Progenitor cell of endocrine pancreas (in vitro differentiated cells): ENCODE results near the gene LLPH. TPM values are rescaled to one million over a fixed set of nuclear protein-coding genes. Genes with fewer than 3 reads are reported as not detected.
A peak's percentile ranks its signal among the peaks of the same experiment; 100 is the strongest.

Experiments used
- DNase-seq: peaks from one replicate; pipeline ENCODE4 v3.0.0; 2021; ENCODE audit warnings: low spot score; ENCODE audit not compliant: unreplicated experiment
- H3K27ac Mint-ChIP-seq: 2 replicates; pipeline ENCODE4 v1.8.0; 2021; ENCODE audit warnings: mild to moderate bottlenecking, moderate library complexity, mixed read lengths
- H3K27me3 Mint-ChIP-seq: 2 replicates; pipeline ENCODE4 v1.8.0; 2021; ENCODE audit warnings: mixed read lengths
- H3K36me3 Mint-ChIP-seq: 2 replicates; pipeline ENCODE4 v1.8.0; 2022; ENCODE audit warnings: mixed read lengths; ENCODE audit not compliant: insufficient read depth
- H3K4me1 Mint-ChIP-seq: 2 replicates; pipeline ENCODE4 v1.8.0; 2021; ENCODE audit warnings: low read depth, mixed read lengths
- H3K4me3 Mint-ChIP-seq: 2 replicates; pipeline ENCODE4 v1.8.0; 2021; ENCODE audit warnings: low read depth, mild to moderate bottlenecking, moderate library complexity, mixed read lengths
- H3K9me3 Mint-ChIP-seq: 2 replicates; pipeline ENCODE4 v1.8.0; 2021; ENCODE audit warnings: low read depth, mixed read lengths
- total RNA-seq: library from RNA; stranded (reverse); gene quantifications from 2 replicates; pipeline ENCODE4 v1.2.1, GENCODE V29; 2021
- TF ChIP-seq, protein P1 (sequence below): fragments of 200-600 bp; sonication (generic); IDR thresholded peaks from one replicate; pipeline ENCODE4 v1.5.0; 2021; ENCODE audit warnings: antibody characterized with exemption, mild to moderate bottlenecking; ENCODE audit not compliant: unreplicated experiment

Gene LLPH
- total RNA-seq, 1 donor from 2014 or later: 22.4 TPM

DNA sequence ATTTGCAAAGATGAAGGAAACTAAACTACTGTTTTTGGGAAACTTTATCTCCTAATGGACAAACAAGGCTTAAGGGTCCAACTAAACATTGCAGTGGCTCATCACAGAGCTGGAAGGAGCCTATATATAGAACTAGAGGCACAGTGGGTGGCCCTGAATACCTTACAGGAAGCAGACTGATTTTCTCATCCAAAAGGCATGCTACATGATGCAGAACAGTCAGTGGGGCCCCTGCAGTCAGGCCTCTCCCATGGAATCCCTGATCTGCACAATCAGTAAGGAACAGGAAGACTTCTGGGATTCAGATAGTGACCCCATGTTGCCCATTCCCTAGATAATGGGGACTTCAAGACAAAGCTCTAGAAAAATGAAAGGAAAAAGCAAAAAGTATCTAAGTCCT lies 1.9 kb upstream of the LLPH start:
- Mint-ChIP-seq H3K27ac (peak overlapping the region; percentile 37), H3K4me3 (peak overlapping the region; percentile 24), H3K9me3 (peaks cover 5% of the 10 kb centered on the region), H3K27me3 (no peaks in the 10 kb centered on the region), H3K36me3 (peaks cover 9% of the 10 kb centered on the region), H3K4me1 (peaks cover 13% of the 10 kb centered on the region)
- DNase-seq: no peak
- TF ChIP-seq, protein P1, sequence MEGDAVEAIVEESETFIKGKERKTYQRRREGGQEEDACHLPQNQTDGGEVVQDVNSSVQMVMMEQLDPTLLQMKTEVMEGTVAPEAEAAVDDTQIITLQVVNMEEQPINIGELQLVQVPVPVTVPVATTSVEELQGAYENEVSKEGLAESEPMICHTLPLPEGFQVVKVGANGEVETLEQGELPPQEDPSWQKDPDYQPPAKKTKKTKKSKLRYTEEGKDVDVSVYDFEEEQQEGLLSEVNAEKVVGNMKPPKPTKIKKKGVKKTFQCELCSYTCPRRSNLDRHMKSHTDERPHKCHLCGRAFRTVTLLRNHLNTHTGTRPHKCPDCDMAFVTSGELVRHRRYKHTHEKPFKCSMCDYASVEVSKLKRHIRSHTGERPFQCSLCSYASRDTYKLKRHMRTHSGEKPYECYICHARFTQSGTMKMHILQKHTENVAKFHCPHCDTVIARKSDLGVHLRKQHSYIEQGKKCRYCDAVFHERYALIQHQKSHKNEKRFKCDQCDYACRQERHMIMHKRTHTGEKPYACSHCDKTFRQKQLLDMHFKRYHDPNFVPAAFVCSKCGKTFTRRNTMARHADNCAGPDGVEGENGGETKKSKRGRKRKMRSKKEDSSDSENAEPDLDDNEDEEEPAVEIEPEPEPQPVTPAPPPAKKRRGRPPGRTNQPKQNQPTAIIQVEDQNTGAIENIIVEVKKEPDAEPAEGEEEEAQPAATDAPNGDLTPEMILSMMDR: no peak

GRCh38 chr12:66131067-66131688 lies 628 bp upstream of the LLPH start:
- Mint-ChIP-seq H3K4me1 (peaks cover 13% of the 10 kb centered on the region), H3K27ac (peak overlapping the region; percentile 98), H3K36me3 (peaks cover 8% of the 10 kb centered on the region), H3K9me3 (peaks cover 2% of the 10 kb centered on the region), H3K27me3 (no peaks in the 10 kb centered on the region), H3K4me3 (peak overlapping the region; percentile 90)
- no peak for DNase-seq
- TF ChIP-seq, protein P1: no peak

GRCh38 chr12:66129934-66130266 lies 650 bp downstream of the LLPH start:
- peak overlapping the region; percentile 90 for H3K4me3 Mint-ChIP-seq
- H3K27ac Mint-ChIP-seq: peak overlapping the region; percentile 98
- TF ChIP-seq, protein P1: no peak
- H3K27me3 Mint-ChIP-seq: no peaks in the 10 kb centered on the region
- no peaks in the 10 kb centered on the region for H3K9me3 Mint-ChIP-seq
- H3K36me3 Mint-ChIP-seq: peaks cover 12% of the 10 kb centered on the region
- H3K4me1 Mint-ChIP-seq: peaks cover 13% of the 10 kb centered on the region
- DNase-seq: no peak

DNA sequence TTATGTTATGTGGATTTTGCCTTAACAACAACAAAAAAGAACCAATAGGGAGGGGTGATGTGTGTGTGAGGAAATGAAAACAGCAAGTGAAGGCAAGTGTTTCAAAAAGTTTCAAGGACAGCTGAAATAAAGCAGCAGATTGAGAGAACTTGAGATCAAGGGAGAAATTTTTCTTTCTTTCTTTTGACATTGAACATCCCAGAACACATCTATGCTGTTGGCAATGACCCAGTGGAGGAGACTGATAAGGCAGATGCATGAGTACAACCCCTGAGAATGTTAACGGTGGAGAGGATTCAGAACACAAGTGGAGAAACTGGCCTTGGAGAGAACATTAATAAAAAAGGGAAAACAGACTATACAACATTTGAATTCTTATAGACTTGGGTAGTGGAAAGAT lies 2.9 kb downstream of the LLPH start:
- TF ChIP-seq, protein P1: no peak
- DNase-seq: no peak
- Mint-ChIP-seq H3K9me3 (no peaks in the 10 kb centered on the region), H3K36me3 (peaks cover 15% of the 10 kb centered on the region), H3K27ac (no peak overlapping the region), H3K4me1 (peaks cover 13% of the 10 kb centered on the region), H3K4me3 (no peak overlapping the region), H3K27me3 (no peaks in the 10 kb centered on the region)

DNA sequence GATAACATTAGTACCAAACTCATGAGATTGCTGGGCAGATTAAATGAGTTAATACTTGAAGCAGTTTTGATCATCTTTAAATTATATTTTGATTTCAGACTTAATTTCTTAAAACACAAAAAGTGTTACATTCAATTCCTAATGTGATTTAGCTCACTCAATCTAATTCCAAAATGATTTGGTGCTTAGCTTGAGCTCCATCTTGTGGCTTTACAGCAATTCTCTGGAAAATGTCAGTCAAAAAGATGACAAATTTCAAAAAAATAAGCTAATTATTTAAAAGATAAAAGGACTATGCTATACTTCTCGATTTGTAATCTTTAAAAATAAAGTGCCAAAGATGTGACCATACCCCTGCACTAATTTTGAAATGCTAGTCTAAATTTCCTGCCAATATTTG lies 10.1 kb downstream of the LLPH start:
- no peak overlapping the region for H3K27ac Mint-ChIP-seq
- no peak overlapping the region for H3K4me3 Mint-ChIP-seq
- H3K27me3 Mint-ChIP-seq: no peaks in the 10 kb centered on the region
- H3K36me3 Mint-ChIP-seq: peaks cover 8% of the 10 kb centered on the region
- no peaks in the 10 kb centered on the region for H3K4me1 Mint-ChIP-seq
- no peak for DNase-seq
- no peaks in the 10 kb centered on the region for H3K9me3 Mint-ChIP-seq
- TF ChIP-seq, protein P1: no peak
